Tibial nerve (tissue), 4 donors: Measurements from ENCODE around the gene ACOXL. TPM values are rescaled to one million over a fixed set of nuclear protein-coding genes. Genes with fewer than 3 reads are reported as not detected.
A peak's percentile ranks its signal among the peaks of the same experiment; 100 is the strongest.

Experiments used
- DNase-seq, 2 donors: peaks; one replicate each; pipeline ENCODE4 v3.0.0-alpha.2; 2019; ENCODE audit warnings: low spot score in 2 of 2
- H3K27ac ChIP-seq, 4 donors: fragments of 200-600 bp; sonication (generic) in 3 of 4; one replicate each; pipeline ENCODE4 v1.5.1; 2017 to 2019; ENCODE audit warnings: mild to moderate bottlenecking in 1 of 4
- H3K27me3 ChIP-seq, 2 donors: fragments of 200-600 bp; sonication (generic) in 1 of 2; one replicate each; pipeline versions ENCODE4 v1.5.1 to v1.6.0; 2017 to 2019
- H3K36me3 ChIP-seq, 3 donors: fragments of 200-600 bp; sonication (generic); one replicate each; pipeline ENCODE4 v1.5.1; 2018 to 2019
- H3K4me1 ChIP-seq, 4 donors: fragments of 200-600 bp; sonication (generic) in 3 of 4; one replicate each; pipeline ENCODE4 v1.5.1; 2017 to 2019
- H3K4me3 ChIP-seq, 4 donors: fragments of 200-600 bp; sonication (generic) in 3 of 4; one replicate each; pipeline ENCODE4 v1.5.1; 2017 to 2019; ENCODE audit warnings: mild to moderate bottlenecking in 1 of 4, moderate library complexity in 1 of 4
- H3K9me3 ChIP-seq, 4 donors: fragments of 200-600 bp; sonication (generic) in 3 of 4; one replicate each; pipeline ENCODE4 v1.5.1; 2017 to 2019
- CTCF ChIP-seq, 5 experiments: fragments of 200-600 bp in 3 of 5; fragments of 450-650 bp in 2 of 5; sonication (generic) in 3 of 5; IDR thresholded peaks; one replicate each; pipeline ENCODE4 v1.5.1; 2016 to 2019; ENCODE audit warnings: antibody characterized with exemption in 5 of 5, mild to moderate bottlenecking in 3 of 5, moderate library complexity in 2 of 5
- EP300 ChIP-seq, 2 donors: sonication (generic); formaldehyde crosslinking; IDR thresholded peaks; one replicate each; pipeline ENCODE4 v1.6.1; 2017; ENCODE audit warnings: antibody characterized with exemption in 2 of 2, mild to moderate bottlenecking in 1 of 2
- POLR2A ChIP-seq, 2 donors: fragments of 450-650 bp; IDR thresholded peaks; one replicate each; pipeline ENCODE4 v1.6.1; 2017; ENCODE audit warnings: antibody characterized with exemption in 2 of 2, mild to moderate bottlenecking in 2 of 2, moderate library complexity in 2 of 2
- WGBS, 2 donors: methylation state at CpG; one replicate each; pipeline ENCODE4 v1.1.5; 2018; 5-methylcytosine and 5-hydroxymethylcytosine counted together
- total RNA-seq, 4 donors: library from RNA; depleted of rRNA; stranded (reverse); fragments of >200 nt; gene quantifications; one replicate each; pipeline ENCODE4 v1.1.0, GENCODE V29; 2016

Gene ACOXL
- total RNA-seq, 4 donors from 2014 or later: 0.30 TPM; not detected in 3

DNA sequence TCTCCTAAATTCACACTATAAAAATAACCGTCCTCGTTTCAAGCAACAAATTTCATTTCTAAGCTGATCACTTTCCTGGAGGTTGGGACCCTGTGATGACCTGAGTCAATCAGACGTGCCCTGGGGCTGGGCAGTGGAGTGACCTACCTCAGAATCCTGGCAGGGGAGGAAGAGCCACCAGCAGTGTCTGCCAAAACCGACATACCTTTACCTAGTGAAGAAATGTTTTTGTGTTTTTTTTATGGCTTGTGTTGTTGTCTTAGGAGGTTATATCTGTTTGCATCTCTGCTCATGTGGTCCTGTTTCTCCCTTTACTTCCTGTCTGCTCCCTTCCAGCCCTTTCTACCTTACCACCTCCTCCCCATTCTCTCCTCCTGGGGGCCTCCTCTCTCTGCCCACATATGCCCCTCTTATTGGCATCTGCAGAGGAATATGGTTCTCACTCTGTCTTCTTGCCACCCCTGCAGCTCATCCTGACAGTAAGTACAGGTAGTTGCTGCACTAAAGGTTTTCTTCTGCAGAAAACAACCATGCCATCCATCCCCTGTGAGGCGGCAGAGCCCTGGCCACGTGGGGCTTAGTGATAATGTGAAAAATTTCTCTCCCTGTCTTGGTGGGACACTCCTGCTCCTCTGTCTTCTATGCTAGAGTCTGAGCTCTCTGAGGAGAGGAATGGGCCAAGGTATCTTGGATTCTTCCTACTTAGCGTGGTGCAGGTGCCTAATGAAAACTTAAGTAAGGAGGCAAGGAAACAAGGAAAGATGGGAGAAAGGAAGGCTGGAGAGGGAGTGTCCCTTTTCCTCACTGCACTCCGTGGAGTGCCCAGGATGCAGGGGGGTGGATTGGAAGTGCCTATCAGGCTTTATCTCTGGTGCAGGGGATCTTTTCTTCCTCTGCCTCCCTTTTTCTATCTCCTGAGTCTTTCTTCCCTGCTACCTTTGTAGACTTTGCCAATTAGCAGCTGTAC, 15.4 kb downstream of the ACOXL start:
- DNase-seq: no peak
- TF ChIP-seq CTCF (IDR thresholded peaks at IDR 0.05): no peak
- TF ChIP-seq EP300 (IDR thresholded peaks at IDR 0.05): no peak
- TF ChIP-seq POLR2A (IDR thresholded peaks at IDR 0.05): no peak
- H3K9me3 ChIP-seq: no peaks in the 10 kb centered on the region
- WGBS, 2 donors: 52 to 57% methylated on average over 8 of the region's 8 CpGs
- no peak overlapping the region for H3K4me3 ChIP-seq
- H3K36me3 ChIP-seq: no peaks in the 10 kb centered on the region
- peaks cover 0 to 6% of the 10 kb centered on the region in 2 donors for H3K27me3 ChIP-seq
- H3K4me1 ChIP-seq: peaks cover 0 to 7% (median 0%) of the 10 kb centered on the region in 4 donors
- no peak overlapping the region for H3K27ac ChIP-seq

GRCh38 chr2:110748489-110748867, 16.1 kb downstream of the ACOXL start:
- peaks cover 0 to 7% (median 0%) of the 10 kb centered on the region in 4 donors for H3K4me1 ChIP-seq

GRCh38 chr2:110751642-110752041, 19.3 kb downstream of the ACOXL start:
- H3K36me3 ChIP-seq: no peaks in the 10 kb centered on the region
- H3K4me1 ChIP-seq: peaks cover 0 to 7% (median 0%) of the 10 kb centered on the region in 4 donors
- H3K27ac ChIP-seq: no peak overlapping the region
- DNase-seq: no peak
- no peak overlapping the region for H3K4me3 ChIP-seq
- no peaks in the 10 kb centered on the region for H3K9me3 ChIP-seq
- 90 to 94% methylated on average over 3 of the region's 3 CpGs for WGBS, 2 donors
- no peaks in the 10 kb centered on the region for H3K27me3 ChIP-seq
- TF ChIP-seq POLR2A (IDR thresholded peaks at IDR 0.05) (no peak), EP300 (IDR thresholded peaks at IDR 0.05) (no peak), CTCF (IDR thresholded peaks at IDR 0.05) (no peak)

More at GRCh38 chr2:110748489-110748867, 16.1 kb downstream of the ACOXL start:
- TF ChIP-seq CTCF (IDR thresholded peaks at IDR 0.05) (no peak), EP300 (IDR thresholded peaks at IDR 0.05) (no peak), POLR2A (IDR thresholded peaks at IDR 0.05) (no peak)
- Histone ChIP-seq H3K27me3 (peaks cover 0 to 6% of the 10 kb centered on the region in 2 donors), H3K9me3 (no peaks in the 10 kb centered on the region), H3K27ac (no peak overlapping the region), H3K4me3 (no peak overlapping the region), H3K36me3 (no peaks in the 10 kb centered on the region)
- no peak for DNase-seq
- 55% methylated on average over 6 of the region's 6 CpGs for WGBS, 2 donors

DNA sequence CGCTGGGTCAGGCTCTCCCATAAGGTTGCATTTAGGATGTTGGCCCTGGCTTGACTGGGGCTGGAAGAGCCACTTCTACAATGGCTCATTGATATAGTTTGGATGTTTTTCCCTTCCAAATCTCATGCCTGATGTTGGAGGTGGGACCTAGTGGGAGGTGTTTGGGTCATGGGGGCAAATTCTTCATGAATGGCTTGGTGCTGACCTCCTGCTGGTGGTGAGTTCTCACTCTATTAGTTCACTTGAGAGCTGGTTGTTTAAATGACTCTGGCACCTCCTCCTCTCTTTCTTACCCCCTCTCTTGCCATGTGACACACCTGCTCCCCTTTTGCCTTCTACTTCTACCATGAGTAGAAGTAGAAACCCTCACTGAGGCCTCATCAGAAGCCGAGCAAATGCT, 20.5 kb downstream of the ACOXL start:
- TF ChIP-seq EP300 (IDR thresholded peaks at IDR 0.05): no peak
- no peak for TF ChIP-seq POLR2A (IDR thresholded peaks at IDR 0.05)
- TF ChIP-seq CTCF (IDR thresholded peaks at IDR 0.05): no peak
- 77 to 81% methylated on average over 2 of the region's 2 CpGs for WGBS, 2 donors
- Histone ChIP-seq H3K27me3 (no peaks in the 10 kb centered on the region), H3K27ac (no peak overlapping the region), H3K36me3 (no peaks in the 10 kb centered on the region), H3K4me3 (no peak overlapping the region), H3K9me3 (peaks cover 0 to under 1% (median 0%) of the 10 kb centered on the region in 4 donors), H3K4me1 (peaks cover 0 to 6% (median 0%) of the 10 kb centered on the region in 4 donors)
- no peak for DNase-seq

DNA sequence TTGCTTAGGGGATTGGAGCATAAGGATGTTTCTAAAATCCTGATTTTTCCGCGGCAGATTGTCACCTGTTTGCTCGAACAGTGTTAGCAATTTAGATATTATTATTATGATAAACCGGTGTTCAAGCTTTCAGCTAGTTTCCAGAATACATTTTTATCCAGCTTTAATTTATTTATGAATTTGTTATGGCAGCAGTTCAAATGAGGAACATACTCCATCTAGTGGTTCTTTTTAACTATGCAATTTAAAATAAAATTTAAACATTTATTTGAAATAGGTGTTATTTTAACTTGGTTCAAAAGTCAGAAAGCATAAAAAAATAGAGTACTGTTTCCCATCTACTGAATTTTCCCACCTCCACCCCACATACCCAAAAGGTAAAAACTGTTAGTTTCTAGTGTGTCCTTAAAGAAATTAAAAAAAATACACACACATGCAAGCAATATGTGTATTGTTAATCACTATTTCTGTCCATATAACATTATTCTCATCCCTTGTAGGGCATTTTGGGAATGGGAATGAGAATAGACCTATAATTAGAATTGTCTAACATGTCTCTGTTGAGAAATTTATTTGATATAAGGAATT, 23.2 kb downstream of the ACOXL start:
- H3K36me3 ChIP-seq: no peaks in the 10 kb centered on the region
- H3K4me1 ChIP-seq: no peaks in the 10 kb centered on the region
- no peaks in the 10 kb centered on the region for H3K27me3 ChIP-seq
- H3K9me3 ChIP-seq: peaks cover 0 to 23% (median 3%) of the 10 kb centered on the region in 4 donors
- 41 to 42% methylated on average over 4 of the region's 4 CpGs for WGBS, 2 donors
- TF ChIP-seq POLR2A (IDR thresholded peaks at IDR 0.05) (no peak), CTCF (IDR thresholded peaks at IDR 0.05) (peak; percentile 29 to 69 (median 45)), EP300 (IDR thresholded peaks at IDR 0.05) (no peak)
- no peak for DNase-seq
- H3K27ac ChIP-seq: no peak overlapping the region
- no peak overlapping the region for H3K4me3 ChIP-seq
